CD4-positive, alpha-beta T cell treated with Interleukin-10 for 1 hour (primary cell): ENCODE data around the gene TYMS.
A peak's percentile ranks its signal among the peaks of the same experiment; 100 is the strongest.
"Not testable (repeated sequence)": the region's sequence is repeated elsewhere in the genome, so short reads cannot be mapped to it uniquely, and the experiment has no call there.

Source experiments
- DNase-seq: peaks from one replicate; pipeline ENCODE4 v3.0.0-alpha.2; 2020

TYMS gene

GRCh38 chr18:679516-679915 is 22.1 kb downstream of the TYMS start:
- no peak for DNase-seq

- no peak for DNase-seq
Measured at GRCh38 chr18:680392-680791, 22.9 kb downstream of the TYMS start.

GRCh38 chr18:681985-682384 is 24.5 kb downstream of the TYMS start:
- DNase-seq: peak; percentile 49

GRCh38 chr18:682416-682815 is 25.0 kb downstream of the TYMS start:
- DNase-seq: not testable (repeated sequence)

- DNase-seq: no peak
Measured at GRCh38 chr18:682833-683232, 25.4 kb downstream of the TYMS start.

- no peak for DNase-seq
Measured at GRCh38 chr18:683531-683930, 26.1 kb downstream of the TYMS start.

GRCh38 chr18:685438-685837 is 28.0 kb downstream of the TYMS start:
- no peak for DNase-seq

- DNase-seq: no peak
Measured at GRCh38 chr18:686339-687111, 29.1 kb downstream of the TYMS start.

GRCh38 chr18:688323-688722 is 30.9 kb downstream of the TYMS start:
- DNase-seq: no peak

GRCh38 chr18:692824-693223 is 35.4 kb downstream of the TYMS start:
- DNase-seq: no peak

GRCh38 chr18:693466-694187 is 36.2 kb downstream of the TYMS start:
- DNase-seq: no peak

- DNase-seq: no peak
Measured at GRCh38 chr18:697012-697411, 39.6 kb downstream of the TYMS start.

GRCh38 chr18:697800-698199 is 40.3 kb downstream of the TYMS start:
- no peak for DNase-seq

- DNase-seq: no peak
Measured at GRCh38 chr18:703213-703967, 45.9 kb downstream of the TYMS start.

GRCh38 chr18:706405-706804 is 49.0 kb downstream of the TYMS start:
- no peak for DNase-seq

GRCh38 chr18:708096-708495 is 50.6 kb downstream of the TYMS start:
- no peak for DNase-seq

GRCh38 chr18:709771-710170 is 52.3 kb downstream of the TYMS start:
- DNase-seq: no peak

- no peak for DNase-seq
Measured at GRCh38 chr18:710418-711300, 53.2 kb downstream of the TYMS start.

GRCh38 chr18:711310-711656 is 53.8 kb downstream of the TYMS start:
- no peak for DNase-seq

- peak; percentile 79 for DNase-seq
Measured at GRCh38 chr18:711657-712400, 54.4 kb downstream of the TYMS start.

- DNase-seq: peak; percentile 90
Measured at GRCh38 chr18:712401-713134, 55.1 kb downstream of the TYMS start, which contains the start of gene ENOSF1. TSS of gene ENOSF1 (minus strand) at chr18:712630. CDS start at chr18:712587, 43 bp downstream.
